ENCODE measurements around the gene GABRB2.
"Not testable (repeated sequence)": the region's sequence is repeated elsewhere in the genome, so short reads cannot be mapped to it uniquely, and the experiment has no call there.

Gene GABRB2

DNA sequence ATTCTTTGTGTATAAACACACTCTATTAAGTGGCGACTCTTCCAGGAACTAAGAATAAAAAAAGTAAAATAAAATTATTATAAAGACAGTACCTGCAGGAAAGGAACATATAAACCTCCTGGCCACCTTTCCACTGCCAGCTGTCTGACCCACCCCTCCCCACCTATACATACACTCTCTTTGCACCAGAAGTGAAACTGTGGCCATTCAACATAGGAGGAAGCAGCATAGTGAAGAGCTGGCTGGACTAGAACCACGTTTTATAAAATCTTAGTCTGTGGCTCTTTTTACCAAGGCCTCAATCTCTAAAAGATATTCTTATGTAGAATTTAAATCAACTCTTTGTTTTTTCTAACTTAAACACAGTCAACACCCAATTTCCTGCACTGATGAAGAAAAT, 289.6 kb downstream of the GABRB2 start:
- DNase-seq (ENCODE audit: low read depth in 2 of 2, low spot score in 1 of 2), result no peak

DNA sequence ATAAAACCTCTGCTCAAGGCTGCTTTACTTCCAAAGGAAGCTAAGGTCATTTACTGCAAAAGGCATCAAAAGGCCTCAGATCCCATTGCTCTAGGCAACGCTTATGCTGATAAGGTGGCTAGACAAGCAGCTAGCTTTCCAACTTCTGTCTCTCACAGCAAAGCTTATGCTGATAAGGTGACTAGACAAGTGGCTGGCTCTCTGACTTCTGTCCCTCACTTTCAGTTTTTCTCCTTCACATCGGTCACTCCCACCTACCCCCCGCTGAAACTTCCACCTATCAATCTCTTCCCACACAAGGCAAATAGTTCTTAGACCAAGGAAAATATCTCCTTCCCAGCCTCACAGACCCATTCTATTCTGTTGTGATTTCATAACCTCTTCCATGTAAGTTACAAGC, 293.6 kb downstream of the GABRB2 start:
- not testable (repeated sequence) for DNase-seq (ENCODE audit: low read depth in 2 of 2, low spot score in 1 of 2)

DNA sequence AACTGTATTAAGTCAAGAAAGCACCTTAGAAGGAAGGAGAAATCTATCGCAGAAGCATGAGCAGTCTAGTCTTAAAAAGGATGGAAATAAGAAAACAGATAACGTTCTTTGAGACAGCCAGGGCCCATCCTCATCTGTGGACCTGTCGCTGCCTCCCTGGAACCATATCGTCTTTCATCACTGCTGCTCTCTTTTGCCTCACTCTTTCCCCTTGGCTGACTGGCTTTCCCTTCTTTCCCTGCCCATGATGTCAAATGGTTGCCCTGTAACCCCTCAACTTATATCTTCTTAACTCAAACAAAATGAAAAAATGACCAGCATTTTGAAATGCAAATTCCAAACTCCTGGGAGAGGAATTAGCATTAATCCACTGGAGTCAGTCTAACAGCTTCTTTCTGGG, 299.8 kb downstream of the GABRB2 start:
- no peak for DNase-seq (ENCODE audit: low read depth in 2 of 2, low spot score in 1 of 2)

DNA sequence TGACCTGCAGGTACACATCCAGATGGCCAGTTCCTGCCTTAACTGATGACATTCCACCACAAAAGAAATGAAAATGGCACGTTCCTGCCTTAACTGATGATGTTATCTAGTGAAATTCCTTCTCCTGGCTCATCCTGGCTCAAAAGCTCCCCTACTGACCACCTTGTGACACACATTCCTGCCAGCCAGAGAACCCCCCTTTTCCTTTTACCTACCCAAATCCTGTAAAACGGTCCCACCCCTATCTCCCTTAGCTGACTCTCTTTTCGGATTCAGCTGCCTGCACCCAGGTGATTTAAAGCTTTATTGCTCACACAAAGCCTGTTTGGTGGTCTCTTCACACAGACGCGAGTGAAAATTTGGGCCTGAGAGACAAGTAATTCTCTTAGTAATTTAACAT, 300.7 kb downstream of the GABRB2 start:
- DNase-seq (ENCODE audit: low read depth in 2 of 2, low spot score in 1 of 2), result not testable (repeated sequence)

Data from stimulated activated CD8-positive, alpha-beta memory T cell treated with anti-CD3 and anti-CD28 coated beads, Interleukin-4, amount 100 ng/mL, for 1 hour (primary cell).